Choroid plexus epithelial cell (primary cell): ENCODE results near the gene SLC27A1.
"Not testable (repeated sequence)": the region's sequence is repeated elsewhere in the genome, so short reads cannot be mapped to it uniquely, and the experiment has no call there.

Source experiments
- DNase-seq: peaks from one replicate; pipeline ENCODE4 v3.0.0-alpha.2; 2010; ENCODE audit warnings: low read depth
- H3K4me3 ChIP-seq: 2 replicates; pipeline ENCODE4 v1.5.1; 2011; ENCODE audit warnings: low read depth, mild to moderate bottlenecking, control low read depth, low read length, moderate library complexity
- TF ChIP-seq, protein P1 (sequence below): conservative IDR thresholded peaks from 2 replicates; pipeline ENCODE4 v1.5.1; 2011; ENCODE audit warnings: low read depth, mild to moderate bottlenecking, control low read depth, inconsistent platforms, low read length, moderate library complexity

Gene SLC27A1

GRCh38 chr19:17497149-17497798 lies 26.9 kb downstream of the SLC27A1 start:
- DNase-seq = no peak
- TF ChIP-seq, protein P1, sequence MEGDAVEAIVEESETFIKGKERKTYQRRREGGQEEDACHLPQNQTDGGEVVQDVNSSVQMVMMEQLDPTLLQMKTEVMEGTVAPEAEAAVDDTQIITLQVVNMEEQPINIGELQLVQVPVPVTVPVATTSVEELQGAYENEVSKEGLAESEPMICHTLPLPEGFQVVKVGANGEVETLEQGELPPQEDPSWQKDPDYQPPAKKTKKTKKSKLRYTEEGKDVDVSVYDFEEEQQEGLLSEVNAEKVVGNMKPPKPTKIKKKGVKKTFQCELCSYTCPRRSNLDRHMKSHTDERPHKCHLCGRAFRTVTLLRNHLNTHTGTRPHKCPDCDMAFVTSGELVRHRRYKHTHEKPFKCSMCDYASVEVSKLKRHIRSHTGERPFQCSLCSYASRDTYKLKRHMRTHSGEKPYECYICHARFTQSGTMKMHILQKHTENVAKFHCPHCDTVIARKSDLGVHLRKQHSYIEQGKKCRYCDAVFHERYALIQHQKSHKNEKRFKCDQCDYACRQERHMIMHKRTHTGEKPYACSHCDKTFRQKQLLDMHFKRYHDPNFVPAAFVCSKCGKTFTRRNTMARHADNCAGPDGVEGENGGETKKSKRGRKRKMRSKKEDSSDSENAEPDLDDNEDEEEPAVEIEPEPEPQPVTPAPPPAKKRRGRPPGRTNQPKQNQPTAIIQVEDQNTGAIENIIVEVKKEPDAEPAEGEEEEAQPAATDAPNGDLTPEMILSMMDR = no peak
- H3K4me3 ChIP-seq = no peak overlapping the region

GRCh38 chr19:17499025-17499424 lies 28.7 kb downstream of the SLC27A1 start:
- not testable (repeated sequence) for H3K4me3 ChIP-seq, DNase-seq

DNA sequence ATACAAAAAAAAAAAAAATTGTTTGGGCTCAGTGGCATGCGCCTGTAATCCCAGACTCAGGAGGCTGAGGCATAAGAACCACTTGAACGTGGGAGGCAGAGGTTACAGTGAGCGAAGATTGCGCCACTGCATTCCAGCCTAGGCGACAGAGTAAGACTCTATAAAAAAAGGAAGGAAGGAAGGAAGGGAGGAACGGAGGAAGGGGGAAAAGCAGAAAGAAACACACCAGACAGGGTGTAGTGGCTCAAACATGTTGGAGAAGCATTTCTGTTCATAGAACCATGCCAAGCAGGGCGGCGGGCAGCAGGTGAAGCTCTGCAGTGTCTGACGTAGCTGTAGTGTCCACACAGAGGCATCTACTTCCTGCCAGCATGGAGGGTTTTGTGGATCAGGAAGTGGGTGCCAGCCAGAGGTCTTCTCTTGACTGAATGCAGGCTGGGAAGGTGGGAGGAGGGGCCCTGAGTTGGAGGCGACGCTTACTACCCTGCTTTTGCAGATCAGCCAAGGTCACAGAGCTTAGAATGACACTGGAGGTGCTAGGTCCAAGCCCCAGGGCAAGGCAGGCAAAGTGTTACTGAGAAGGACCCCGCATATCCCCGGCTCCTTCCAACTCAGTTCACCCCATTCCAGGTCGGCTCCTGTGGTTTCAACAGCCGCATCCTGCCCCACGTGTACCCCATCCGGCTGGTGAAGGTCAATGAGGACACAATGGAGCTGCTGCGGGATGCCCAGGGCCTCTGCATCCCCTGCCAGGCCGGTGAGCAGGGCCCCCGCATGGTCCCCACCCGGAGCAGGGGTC lies 29.5 kb downstream of the SLC27A1 start:
- no peak overlapping the region for H3K4me3 ChIP-seq
- TF ChIP-seq, protein P1 = no peak
- peak; percentile 82 for DNase-seq

DNA sequence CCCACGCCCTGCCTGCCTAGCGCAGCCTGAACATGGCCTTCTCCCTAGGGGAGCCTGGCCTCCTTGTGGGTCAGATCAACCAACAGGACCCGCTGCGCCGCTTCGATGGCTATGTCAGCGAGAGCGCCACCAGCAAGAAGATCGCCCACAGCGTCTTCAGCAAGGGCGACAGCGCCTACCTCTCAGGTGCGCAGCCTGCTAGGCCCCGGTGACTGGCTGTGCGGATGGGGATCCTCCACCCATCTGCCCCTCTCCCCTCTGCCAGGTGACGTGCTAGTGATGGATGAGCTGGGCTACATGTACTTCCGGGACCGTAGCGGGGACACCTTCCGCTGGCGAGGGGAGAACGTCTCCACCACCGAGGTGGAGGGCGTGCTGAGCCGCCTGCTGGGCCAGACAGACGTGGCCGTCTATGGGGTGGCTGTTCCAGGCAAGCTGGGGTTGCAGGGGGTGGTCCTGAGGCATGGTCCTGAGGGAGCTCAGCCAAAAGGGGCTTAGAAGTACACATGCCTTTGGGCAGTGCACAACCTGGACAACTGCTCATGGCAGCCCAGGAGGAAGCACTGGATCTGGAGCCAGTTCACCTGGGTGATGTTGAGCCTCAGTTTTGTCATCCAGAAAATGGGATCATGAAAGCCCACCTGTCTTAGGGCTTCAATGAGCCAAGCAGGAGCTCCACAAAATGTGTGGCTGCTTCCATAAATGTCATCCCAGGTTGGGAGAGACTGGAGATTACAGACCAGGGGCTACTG lies 30.3 kb downstream of the SLC27A1 start:
- DNase-seq = no peak
- TF ChIP-seq, protein P1 = no peak
- H3K4me3 ChIP-seq = no peak overlapping the region

DNA sequence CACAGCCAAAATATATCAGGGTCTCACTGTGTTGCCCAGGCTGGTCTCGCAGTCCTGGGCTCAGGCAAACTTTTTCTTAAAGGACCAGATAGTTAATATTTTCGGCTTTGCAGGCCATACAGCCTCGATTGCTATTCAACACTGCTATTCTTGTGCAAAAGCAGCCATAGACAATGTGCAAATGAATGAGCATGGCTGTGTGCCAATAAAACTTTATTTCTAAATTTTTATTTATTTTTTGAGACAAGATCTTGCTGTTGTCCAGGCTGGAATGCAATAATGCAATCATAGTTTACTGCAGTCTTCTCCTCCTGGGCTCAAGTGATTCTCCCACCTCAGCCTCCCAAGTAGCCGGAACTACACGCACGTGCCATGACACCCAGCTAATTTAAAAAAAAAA lies 32.9 kb downstream of the SLC27A1 start:
- TF ChIP-seq, protein P1 = no peak
- no peak overlapping the region for H3K4me3 ChIP-seq
- DNase-seq = no peak

- TF ChIP-seq, protein P1 = no peak
- H3K4me3 ChIP-seq = no peak overlapping the region
- DNase-seq = peak; percentile 50
Observed at GRCh38 chr19:17504030-17504429, 33.7 kb downstream of the SLC27A1 start.

DNA sequence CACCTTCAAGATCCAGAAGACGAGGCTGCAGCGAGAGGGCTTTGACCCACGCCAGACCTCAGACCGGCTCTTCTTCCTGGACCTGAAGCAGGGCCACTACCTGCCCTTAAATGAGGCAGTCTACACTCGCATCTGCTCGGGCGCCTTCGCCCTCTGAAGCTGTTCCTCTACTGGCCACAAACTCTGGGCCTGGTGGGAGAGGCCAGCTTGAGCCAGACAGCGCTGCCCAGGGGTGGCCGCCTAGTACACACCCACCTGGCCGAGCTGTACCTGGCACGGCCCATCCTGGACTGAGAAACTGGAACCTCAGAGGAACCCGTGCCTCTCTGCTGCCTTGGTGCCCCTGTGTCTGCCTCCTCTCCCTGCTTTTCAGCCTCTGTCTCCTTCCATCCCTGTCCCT lies 34.1 kb downstream of the SLC27A1 start:
- no peak overlapping the region for H3K4me3 ChIP-seq
- no peak for DNase-seq
- TF ChIP-seq, protein P1 = no peak
